Measurements from ENCODE around the gene RXRA.

GRCh38 chr9:134459164-134459563 lies 132.9 kb downstream of the RXRA start:
- no peak for TF ChIP-seq CTCF (IDR thresholded peaks at IDR 0.05; ENCODE audit: insufficient read depth, low read depth, low read length)
- TF ChIP-seq EZH2 (IDR thresholded peaks at IDR 0.05; ENCODE audit: insufficient read depth, low read length) = no peak

All from astrocyte (in vitro differentiated cells and primary cell).